GM12878 (cell line): ENCODE data around the gene PMP22.

ENCODE experiments used
- GABPA ChIP-seq: IDR thresholded peaks from 2 replicates; pipeline ENCODE4 v1.6.1; 2014; ENCODE audit warnings: antibody characterized with exemption, low read depth, mild to moderate bottlenecking, inconsistent platforms
- RCOR1 ChIP-seq: conservative IDR thresholded peaks from 2 replicates; pipeline ENCODE4 v1.6.1; 2012; ENCODE audit warnings: low read depth, low read length, improper control_type of control experiment
- SIN3A ChIP-seq: IDR thresholded peaks from 2 replicates; pipeline ENCODE4 v1.6.1; 2012; ENCODE audit warnings: low read depth, low read length, improper control_type of control experiment
- ZNF384 ChIP-seq: IDR thresholded peaks from 2 replicates; pipeline ENCODE4 v1.6.1; 2012; ENCODE audit warnings: low read depth, mild to moderate bottlenecking, low read length, improper control_type of control experiment, borderline replicate concordance
- TF ChIP-seq, protein P1 (sequence below), 3 experiments: IDR thresholded peaks in 2 of 3; conservative IDR thresholded peaks in 1 of 3; 2 replicates each; pipeline ENCODE4 v1.5.1; 2011; ENCODE audit warnings: low read depth in 3 of 3, low read length in 3 of 3, mild to moderate bottlenecking in 3 of 3, control low read depth in 2 of 3, moderate library complexity in 2 of 3, inconsistent platforms in 1 of 3, mixed read lengths in 1 of 3; ENCODE audit not compliant: control insufficient read depth in 2 of 3, insufficient read depth in 1 of 3; ENCODE audit errors: extremely low read depth in 1 of 3

- TF ChIP-seq, protein P1, sequence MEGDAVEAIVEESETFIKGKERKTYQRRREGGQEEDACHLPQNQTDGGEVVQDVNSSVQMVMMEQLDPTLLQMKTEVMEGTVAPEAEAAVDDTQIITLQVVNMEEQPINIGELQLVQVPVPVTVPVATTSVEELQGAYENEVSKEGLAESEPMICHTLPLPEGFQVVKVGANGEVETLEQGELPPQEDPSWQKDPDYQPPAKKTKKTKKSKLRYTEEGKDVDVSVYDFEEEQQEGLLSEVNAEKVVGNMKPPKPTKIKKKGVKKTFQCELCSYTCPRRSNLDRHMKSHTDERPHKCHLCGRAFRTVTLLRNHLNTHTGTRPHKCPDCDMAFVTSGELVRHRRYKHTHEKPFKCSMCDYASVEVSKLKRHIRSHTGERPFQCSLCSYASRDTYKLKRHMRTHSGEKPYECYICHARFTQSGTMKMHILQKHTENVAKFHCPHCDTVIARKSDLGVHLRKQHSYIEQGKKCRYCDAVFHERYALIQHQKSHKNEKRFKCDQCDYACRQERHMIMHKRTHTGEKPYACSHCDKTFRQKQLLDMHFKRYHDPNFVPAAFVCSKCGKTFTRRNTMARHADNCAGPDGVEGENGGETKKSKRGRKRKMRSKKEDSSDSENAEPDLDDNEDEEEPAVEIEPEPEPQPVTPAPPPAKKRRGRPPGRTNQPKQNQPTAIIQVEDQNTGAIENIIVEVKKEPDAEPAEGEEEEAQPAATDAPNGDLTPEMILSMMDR (IDR thresholded peaks at IDR 0.05 in 2 of 3, conservative IDR thresholded peaks at IDR 0.05 in 1 of 3; ENCODE audit: control insufficient read depth in 2 of 3, extremely low read depth in 1 of 3, insufficient read depth in 1 of 3, low read depth in 3 of 3, low read length in 3 of 3), result no peak
- TF ChIP-seq SIN3A, result no peak
- TF ChIP-seq ZNF384, result no peak
- TF ChIP-seq GABPA, result no peak
- no peak for TF ChIP-seq RCOR1
Measured at GRCh38 chr17:15309793-15310192, 44.7 kb upstream of the PMP22 start.
